HCT116 (cell line): ENCODE data around the gene DIS3L2. TPM values are rescaled to one million over a fixed set of nuclear protein-coding genes. Genes with fewer than 3 reads are reported as not detected.

Experiments used
- ATAC-seq: fragments of 200-7000 bp; cut with Tn5 transposase; 2 replicates; pipeline ENCODE4 v1.9.1; 2020; ENCODE audit warnings: mild to moderate bottlenecking, moderate library complexity
- BruUV-seq: library from RNA; stranded (reverse); fragments of 400-500 nt; replicated peaks from 2 replicates; lab custom pipeline; 2021; lab: Mats Ljungman, UMichigan
- CTCF ChIA-PET: fragments of 300-600 bp; sonication (Branson Sonifier 250); formaldehyde crosslinking; loops from one replicate; lab custom pipeline; 2021; ENCODE audit warnings: antibody characterized with exemption; lab: Charles Lee
- POLR2A ChIA-PET: fragments of 300-600, 350-600 bp; sonication (Branson Sonifier 250); formaldehyde crosslinking; loops from one replicate; lab custom pipeline; 2021; ENCODE audit warnings: antibody characterized with exemption; lab: Charles Lee
- RAD21 ChIA-PET, 2 experiments: fragments of 300-600 bp; sonication (Branson Sonifier 250); formaldehyde crosslinking; loops; one replicate each; lab custom pipeline; 2023; ENCODE audit warnings: low total read pairs in 2 of 2; ENCODE audit not compliant: uncharacterized antibody in 2 of 2, unreplicated experiment in 2 of 2, low non-redundant PET in 1 of 2; lab: Charles Lee
- DNase-seq: peaks from one replicate; pipeline ENCODE4 v3.0.0-alpha.2; 2010; ENCODE audit warnings: low read depth, low spot score
- H2AFZ ChIP-seq: fragments of 200-600 bp; shearing (Covaris generic), sonication (generic); 2 replicates; pipeline ENCODE4 v1.6.1; 2017; ENCODE audit warnings: low read depth, mixed run types, mixed read lengths, antibody characterized with exemption, low read length; ENCODE audit not compliant: poor library complexity, severe bottlenecking
- H3K27ac ChIP-seq: 2 replicates; pipeline ENCODE4 v1.5.1; 2012; ENCODE audit warnings: low read depth, low read length
- H3K27me3 ChIP-seq: fragments of 200-600 bp; sonication (generic); 2 replicates; pipeline ENCODE4 v1.6.1; 2016; ENCODE audit warnings: mixed run types, low read length, mixed read lengths; ENCODE audit not compliant: insufficient read depth
- H3K36me3 ChIP-seq, 2 experiments: fragments of 200-500 bp in 1 of 2; fragments of 200-600 bp in 1 of 2; sonication (Bioruptor generic) in 1 of 2; sonication (generic) in 1 of 2; 2 replicates each; pipeline versions ENCODE4 v1.5.1 to v1.6.1; 2014 to 2016; ENCODE audit warnings: low read length in 2 of 2, inconsistent platforms in 1 of 2, mixed read lengths in 1 of 2, mixed run types in 1 of 2; ENCODE audit not compliant: insufficient read depth in 2 of 2, control insufficient read depth in 1 of 2
- H3K4me1 ChIP-seq, 2 experiments: fragments of 200-600 bp in 1 of 2; sonication (generic) in 1 of 2; 2 replicates each; pipeline versions ENCODE4 v1.5.1 to v1.6.1; 2012 to 2017; ENCODE audit warnings: low read length in 2 of 2, inconsistent platforms in 1 of 2, mild to moderate bottlenecking in 1 of 2, mixed read lengths in 1 of 2, mixed run types in 1 of 2, moderate library complexity in 1 of 2; ENCODE audit not compliant: insufficient read depth in 2 of 2, control insufficient read depth in 1 of 2
- H3K4me2 ChIP-seq: fragments of 200-600 bp; sonication (generic); 2 replicates; pipeline ENCODE4 v1.6.1; 2017; ENCODE audit warnings: mixed run types, low read length, mixed read lengths
- H3K4me3 ChIP-seq, 2 experiments: fragments of 200-600 bp in 1 of 2; sonication (generic) in 1 of 2; replicated peaks in 1 of 2; 2 replicates each; pipeline ENCODE4 v1.5.1; 2011 to 2016; ENCODE audit warnings: low read length in 2 of 2, control low read depth in 1 of 2, low read depth in 1 of 2, mild to moderate bottlenecking in 1 of 2, mixed read lengths in 1 of 2, mixed run types in 1 of 2
- H3K79me2 ChIP-seq: fragments of 200-600 bp; sonication (generic); 2 replicates; pipeline ENCODE4 v1.6.1; 2017; ENCODE audit warnings: mild to moderate bottlenecking, mixed run types, low read length, moderate library complexity, mixed read lengths; ENCODE audit not compliant: insufficient read depth
- H3K9ac ChIP-seq: fragments of 200-600 bp; sonication (generic); 2 replicates; pipeline ENCODE4 v1.6.1; 2016; ENCODE audit warnings: low read length, mixed read lengths
- H3K9me2 ChIP-seq: fragments of 200-600 bp; sonication (generic), shearing (Covaris generic); 2 replicates; pipeline ENCODE4 v1.6.1; 2017; ENCODE audit warnings: mixed run types, mild to moderate bottlenecking, moderate library complexity; ENCODE audit not compliant: insufficient read depth
- H3K9me3 ChIP-seq, 2 experiments: fragments of 200-500 bp in 1 of 2; fragments of 200-600 bp in 1 of 2; sonication (Bioruptor generic) in 1 of 2; sonication (generic) in 1 of 2; 2 replicates each; pipeline ENCODE4 v1.6.1; 2014 to 2017; ENCODE audit warnings: low read length in 2 of 2, mixed read lengths in 2 of 2, inconsistent platforms in 1 of 2, low read depth in 1 of 2, mild to moderate bottlenecking in 1 of 2, mixed run types in 1 of 2, moderate library complexity in 1 of 2; ENCODE audit not compliant: control insufficient read depth in 1 of 2, insufficient read depth in 1 of 2
- H4K20me1 ChIP-seq: fragments of 200-600 bp; sonication (generic), shearing (Covaris generic); 2 replicates; pipeline ENCODE4 v1.6.1; 2017; ENCODE audit warnings: mixed run types, mild to moderate bottlenecking, moderate library complexity; ENCODE audit not compliant: insufficient read depth
- CBX3 ChIP-seq: IDR thresholded peaks from 2 replicates; pipeline ENCODE4 v1.6.1; 2012; ENCODE audit warnings: low read depth
- ELF1 ChIP-seq: IDR thresholded peaks from 2 replicates; pipeline ENCODE4 v1.6.1; 2012; ENCODE audit warnings: low read depth, borderline replicate concordance
- JUND ChIP-seq: IDR thresholded peaks from 2 replicates; pipeline ENCODE4 v1.6.1; 2012
- POLR2AphosphoS5 ChIP-seq: IDR thresholded peaks from 2 replicates; pipeline ENCODE4 v1.6.1; 2011; ENCODE audit warnings: mild to moderate bottlenecking, low read depth, low read length, moderate library complexity
- SIN3A ChIP-seq: IDR thresholded peaks from 2 replicates; pipeline ENCODE4 v1.6.1; 2012; ENCODE audit warnings: low read depth
- SP1 ChIP-seq: IDR thresholded peaks from 2 replicates; pipeline ENCODE4 v1.6.1; 2012; ENCODE audit warnings: low read depth
- SRF ChIP-seq: IDR thresholded peaks from 2 replicates; pipeline ENCODE4 v1.6.1; 2012; ENCODE audit warnings: low read depth
- ZNF274 ChIP-seq: fragments of 200-500 bp; sonication (Bioruptor generic); IDR thresholded peaks from 2 replicates; pipeline ENCODE4 v1.6.1; 2014; ENCODE audit warnings: mild to moderate bottlenecking, low read depth, low read length, inconsistent platforms
- intact Hi-C: fragments of 100-400 bp; cut with micrococcal nuclease; formaldehyde crosslinking; loops from 2 replicates; pipeline ENCODE4 v1.10.0; 2022
- total RNA-seq: library from RNA; stranded (reverse); gene quantifications from one replicate; pipeline ENCODE4 v1.2.1, GENCODE V29; 2021; ENCODE audit not compliant: unreplicated experiment
- TF ChIP-seq, protein P1 (sequence below): IDR thresholded peaks from 2 replicates; pipeline ENCODE4 v1.6.1; 2012; ENCODE audit warnings: low read depth

The DIS3L2 gene
- total RNA-seq, 1 experiment from 2014 or later, result 42.5 TPM

GRCh38 chr2:231977430-231977829 lies 15.9 kb downstream of the DIS3L2 start:
- no peak for DNase-seq
- TF ChIP-seq SP1 (no peak), POLR2AphosphoS5 (no peak), ZNF274 (no peak), ELF1 (no peak), JUND (no peak), SIN3A (no peak), SRF (no peak), CBX3 (no peak)
- TF ChIP-seq, protein P1, sequence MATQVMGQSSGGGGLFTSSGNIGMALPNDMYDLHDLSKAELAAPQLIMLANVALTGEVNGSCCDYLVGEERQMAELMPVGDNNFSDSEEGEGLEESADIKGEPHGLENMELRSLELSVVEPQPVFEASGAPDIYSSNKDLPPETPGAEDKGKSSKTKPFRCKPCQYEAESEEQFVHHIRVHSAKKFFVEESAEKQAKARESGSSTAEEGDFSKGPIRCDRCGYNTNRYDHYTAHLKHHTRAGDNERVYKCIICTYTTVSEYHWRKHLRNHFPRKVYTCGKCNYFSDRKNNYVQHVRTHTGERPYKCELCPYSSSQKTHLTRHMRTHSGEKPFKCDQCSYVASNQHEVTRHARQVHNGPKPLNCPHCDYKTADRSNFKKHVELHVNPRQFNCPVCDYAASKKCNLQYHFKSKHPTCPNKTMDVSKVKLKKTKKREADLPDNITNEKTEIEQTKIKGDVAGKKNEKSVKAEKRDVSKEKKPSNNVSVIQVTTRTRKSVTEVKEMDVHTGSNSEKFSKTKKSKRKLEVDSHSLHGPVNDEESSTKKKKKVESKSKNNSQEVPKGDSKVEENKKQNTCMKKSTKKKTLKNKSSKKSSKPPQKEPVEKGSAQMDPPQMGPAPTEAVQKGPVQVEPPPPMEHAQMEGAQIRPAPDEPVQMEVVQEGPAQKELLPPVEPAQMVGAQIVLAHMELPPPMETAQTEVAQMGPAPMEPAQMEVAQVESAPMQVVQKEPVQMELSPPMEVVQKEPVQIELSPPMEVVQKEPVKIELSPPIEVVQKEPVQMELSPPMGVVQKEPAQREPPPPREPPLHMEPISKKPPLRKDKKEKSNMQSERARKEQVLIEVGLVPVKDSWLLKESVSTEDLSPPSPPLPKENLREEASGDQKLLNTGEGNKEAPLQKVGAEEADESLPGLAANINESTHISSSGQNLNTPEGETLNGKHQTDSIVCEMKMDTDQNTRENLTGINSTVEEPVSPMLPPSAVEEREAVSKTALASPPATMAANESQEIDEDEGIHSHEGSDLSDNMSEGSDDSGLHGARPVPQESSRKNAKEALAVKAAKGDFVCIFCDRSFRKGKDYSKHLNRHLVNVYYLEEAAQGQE, result no peak
- TF ChIP-seq, all 23 proteins: peak for 0
- no TSS peak for BruUV-seq
- intact Hi-C loops, result no loop called here
- no peaks in the 10 kb centered on the region for H3K9me3 ChIP-seq
- no peak overlapping the region for H3K27ac ChIP-seq
- no peak overlapping the region for H3K4me2 ChIP-seq
- H3K9ac ChIP-seq, result no peak overlapping the region
- H3K4me1 ChIP-seq, result no peaks in the 10 kb centered on the region
- H3K4me3 ChIP-seq, result no peak overlapping the region
- H4K20me1 ChIP-seq, result no peaks in the 10 kb centered on the region
- RAD21 ChIA-PET, result no interaction called here
- no peaks in the 10 kb centered on the region for H3K9me2 ChIP-seq
- ATAC-seq, result no peak
- H3K27me3 ChIP-seq, result no peaks in the 10 kb centered on the region
- CTCF ChIA-PET, result no interaction called here
- H3K79me2 ChIP-seq, result peaks cover 81% of the 10 kb centered on the region
- no peaks in the 10 kb centered on the region; a peak in 1 of 4 replicates for H3K36me3 ChIP-seq
- no peak overlapping the region for H2AFZ ChIP-seq
- POLR2A ChIA-PET, result no interaction called here
